GM12872 (cell line): ENCODE results near the gene HLA-DQA1.

Experiments used
- CTCF ChIP-seq: IDR thresholded peaks from 3 replicates; pipeline ENCODE4 v1.5.1; 2011; ENCODE audit warnings: low read depth, mild to moderate bottlenecking, low read length, moderate library complexity; ENCODE audit not compliant: insufficient read depth

Gene HLA-DQA1

DNA sequence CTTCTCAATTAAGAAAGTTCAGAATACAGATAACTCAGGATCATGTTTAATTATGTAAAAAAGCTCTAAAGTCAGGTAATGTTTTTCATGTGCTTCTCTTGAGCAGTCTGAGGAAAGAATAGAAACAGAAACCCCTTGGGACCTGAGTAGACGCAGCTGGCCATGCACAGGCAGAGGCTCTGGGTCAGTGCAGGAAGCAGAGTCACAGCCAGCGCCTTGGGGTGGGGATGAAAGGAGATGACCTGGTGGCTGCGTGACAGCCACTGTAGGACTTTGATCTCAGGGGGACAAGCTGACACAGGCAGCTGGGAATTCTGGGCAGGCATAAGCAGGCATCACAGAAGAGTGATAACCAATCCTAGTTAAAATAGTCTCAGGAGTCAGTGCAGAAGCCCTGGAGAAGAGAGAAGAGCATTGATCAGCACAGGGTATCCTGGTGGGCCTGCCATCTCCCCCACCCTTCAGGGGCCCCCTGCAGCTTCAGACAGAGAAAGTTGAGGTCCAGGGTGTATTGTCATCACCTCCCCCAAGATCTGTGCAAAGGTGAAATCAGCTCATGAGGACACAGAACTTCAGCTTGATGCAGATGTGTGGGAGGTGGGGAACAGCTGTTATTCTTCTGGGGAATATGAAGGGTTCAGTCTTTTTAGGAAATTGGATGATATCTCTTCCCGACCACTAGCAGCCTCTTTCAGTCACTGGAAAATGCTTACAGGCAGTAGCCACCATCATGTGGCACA, 22.8 kb downstream of the HLA-DQA1 start:
- no peak for TF ChIP-seq CTCF

DNA sequence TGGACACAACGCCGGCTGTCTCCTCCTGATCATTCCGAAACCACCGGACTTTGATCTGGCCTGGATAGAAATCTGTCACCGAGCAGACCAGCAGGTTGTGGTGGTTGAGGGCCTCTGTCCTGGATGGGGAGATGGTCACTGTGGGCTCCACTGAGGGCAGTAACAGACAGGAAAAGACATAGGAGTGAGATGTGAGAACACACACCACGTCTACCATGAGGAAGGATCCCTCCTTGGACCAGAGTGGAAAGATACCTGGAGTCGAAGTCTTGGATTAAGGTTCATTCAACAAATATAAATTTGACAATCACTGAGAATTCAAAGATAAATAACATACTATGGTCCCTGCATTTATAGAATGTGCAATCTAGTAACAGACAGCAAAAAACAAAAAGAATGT, 24.9 kb downstream of the HLA-DQA1 start:
- no peak for TF ChIP-seq CTCF

GRCh38 chr6:32662836-32663235, 25.6 kb downstream of the HLA-DQA1 start:
- TF ChIP-seq CTCF, result no peak

DNA sequence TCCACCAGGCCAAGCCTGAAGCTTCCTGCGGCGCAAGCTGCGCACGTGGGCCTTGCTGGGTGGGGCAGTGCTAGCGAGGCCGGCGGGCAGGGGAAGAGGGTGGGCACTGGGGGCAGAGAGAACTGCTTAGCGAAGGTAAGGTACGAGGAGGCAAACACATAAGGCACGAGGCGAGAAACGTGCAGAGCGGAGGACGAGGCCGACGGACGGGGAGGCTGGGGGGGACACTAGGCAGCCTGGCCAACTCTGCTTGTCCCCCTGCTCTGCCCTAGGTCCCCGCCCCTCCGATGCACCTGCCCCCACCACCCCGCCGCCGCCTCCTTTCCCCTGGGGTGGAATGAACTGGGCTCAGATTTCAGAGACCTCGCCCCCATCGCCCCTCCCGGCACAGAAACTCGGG, 27.1 kb downstream of the HLA-DQA1 start:
- no peak for TF ChIP-seq CTCF

- TF ChIP-seq CTCF, result 0 out of 3 replicates have a peak, but pooled peaks have one; percentile 21
These were observed 27.7 kb downstream of the HLA-DQA1 start for GRCh38 chr6:32664827-32665362.

- no peak for TF ChIP-seq CTCF
These were observed 28.5 kb downstream of the HLA-DQA1 start for GRCh38 chr6:32665661-32666060.

GRCh38 chr6:32666420-32667300, 29.5 kb downstream of the HLA-DQA1 start, which contains the start of gene HLA-DQB1:
Gene HLA-DQB1 (minus strand): TSS chr6:32666657. CDS start chr6:32666607, 50 bp downstream.
- TF ChIP-seq CTCF, result no peak
